WI38 (cell line): Measurements from ENCODE around the gene CCR9.

Experiments used
- H3K4me3 ChIP-seq: 2 replicates; pipeline ENCODE4 v1.5.1; 2011; ENCODE audit warnings: low read depth, mild to moderate bottlenecking, control low read depth, low read length
- TF ChIP-seq, protein P1 (sequence below): IDR thresholded peaks from 2 replicates; pipeline ENCODE4 v1.5.1; 2012; ENCODE audit warnings: low read depth, mild to moderate bottlenecking, control low read depth, low read length

The CCR9 gene

DNA sequence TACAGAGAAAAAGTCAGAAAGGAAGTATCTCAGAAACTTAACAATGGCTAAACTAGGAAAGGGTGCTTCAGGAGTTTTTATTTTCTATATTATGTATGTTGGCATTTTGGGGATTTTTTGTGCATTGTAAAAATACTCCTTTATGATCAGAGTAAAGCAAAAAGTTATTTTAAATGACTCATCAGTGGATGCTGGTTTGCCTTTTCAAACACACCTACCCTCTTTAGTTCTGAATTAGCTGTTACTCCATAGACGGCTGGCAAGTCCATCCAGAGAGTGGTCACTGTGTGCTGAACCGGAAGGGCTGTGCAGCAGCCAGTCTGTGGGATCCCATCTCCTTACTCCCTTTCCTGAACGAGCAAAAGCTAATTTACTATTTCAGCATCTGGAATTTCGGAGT, 942 bp downstream of the CCR9 start:
- TF ChIP-seq, protein P1, sequence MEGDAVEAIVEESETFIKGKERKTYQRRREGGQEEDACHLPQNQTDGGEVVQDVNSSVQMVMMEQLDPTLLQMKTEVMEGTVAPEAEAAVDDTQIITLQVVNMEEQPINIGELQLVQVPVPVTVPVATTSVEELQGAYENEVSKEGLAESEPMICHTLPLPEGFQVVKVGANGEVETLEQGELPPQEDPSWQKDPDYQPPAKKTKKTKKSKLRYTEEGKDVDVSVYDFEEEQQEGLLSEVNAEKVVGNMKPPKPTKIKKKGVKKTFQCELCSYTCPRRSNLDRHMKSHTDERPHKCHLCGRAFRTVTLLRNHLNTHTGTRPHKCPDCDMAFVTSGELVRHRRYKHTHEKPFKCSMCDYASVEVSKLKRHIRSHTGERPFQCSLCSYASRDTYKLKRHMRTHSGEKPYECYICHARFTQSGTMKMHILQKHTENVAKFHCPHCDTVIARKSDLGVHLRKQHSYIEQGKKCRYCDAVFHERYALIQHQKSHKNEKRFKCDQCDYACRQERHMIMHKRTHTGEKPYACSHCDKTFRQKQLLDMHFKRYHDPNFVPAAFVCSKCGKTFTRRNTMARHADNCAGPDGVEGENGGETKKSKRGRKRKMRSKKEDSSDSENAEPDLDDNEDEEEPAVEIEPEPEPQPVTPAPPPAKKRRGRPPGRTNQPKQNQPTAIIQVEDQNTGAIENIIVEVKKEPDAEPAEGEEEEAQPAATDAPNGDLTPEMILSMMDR, result no peak
- H3K4me3 ChIP-seq, result no peak overlapping the region

DNA sequence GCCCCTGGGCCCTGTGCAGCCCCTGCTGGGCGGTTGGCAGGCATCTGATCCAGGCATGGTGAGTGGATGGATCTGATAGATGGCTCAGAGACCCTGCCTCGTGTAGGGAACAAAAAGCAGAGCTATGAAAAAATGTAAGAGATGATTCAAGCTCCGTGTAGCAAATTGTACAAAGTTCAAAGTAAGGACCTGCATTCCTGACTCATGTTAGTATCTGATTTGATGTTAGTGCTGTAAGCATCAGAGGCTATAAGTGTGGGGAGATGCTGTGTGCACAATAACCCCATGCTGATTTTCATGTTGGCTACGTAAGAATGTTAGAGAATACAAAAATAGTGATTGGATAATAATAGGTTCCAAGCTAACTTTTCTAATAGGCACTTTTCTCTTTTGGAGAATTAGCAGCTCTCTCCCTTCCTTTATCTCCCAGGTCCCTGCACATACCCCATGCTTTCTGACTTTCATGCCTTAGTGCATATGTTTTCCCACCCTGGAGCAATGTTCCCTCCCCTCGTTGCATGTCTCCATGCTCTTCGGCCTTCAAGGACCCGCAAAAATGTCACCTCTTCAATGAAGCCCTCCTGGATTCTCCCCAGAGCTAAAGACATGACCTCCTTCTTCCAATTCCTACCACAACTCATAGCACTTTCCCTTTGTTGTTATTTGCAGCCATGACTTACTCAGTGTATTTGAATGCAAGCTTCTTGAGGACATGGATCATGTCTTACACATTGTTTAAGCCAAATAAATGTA, 1.6 kb downstream of the CCR9 start:
- no peak overlapping the region for H3K4me3 ChIP-seq

DNA sequence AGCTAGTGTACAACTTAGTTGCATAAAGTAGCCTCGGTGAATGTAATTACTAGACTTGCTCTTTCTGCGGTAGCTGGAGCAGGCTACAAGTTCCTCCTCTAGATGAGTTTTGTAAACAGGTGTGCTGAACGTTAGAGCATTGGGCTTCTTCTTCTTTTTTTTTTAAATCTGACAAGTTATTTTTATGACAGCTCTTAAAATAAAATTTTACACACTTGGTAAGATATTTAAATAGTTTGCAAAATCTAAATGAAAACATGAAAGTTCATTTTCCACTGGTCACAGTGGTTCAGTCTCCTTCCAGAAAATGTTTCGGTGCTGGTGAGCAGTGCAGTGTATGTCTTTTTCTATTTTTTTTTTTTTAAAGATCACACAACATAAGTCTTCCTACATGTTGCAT, 3.0 kb downstream of the CCR9 start:
- TF ChIP-seq, protein P1, result no peak
- no peak overlapping the region for H3K4me3 ChIP-seq

More for the DNA sequence above, 1.6 kb downstream of the CCR9 start:
- TF ChIP-seq, protein P1, result no peak

DNA sequence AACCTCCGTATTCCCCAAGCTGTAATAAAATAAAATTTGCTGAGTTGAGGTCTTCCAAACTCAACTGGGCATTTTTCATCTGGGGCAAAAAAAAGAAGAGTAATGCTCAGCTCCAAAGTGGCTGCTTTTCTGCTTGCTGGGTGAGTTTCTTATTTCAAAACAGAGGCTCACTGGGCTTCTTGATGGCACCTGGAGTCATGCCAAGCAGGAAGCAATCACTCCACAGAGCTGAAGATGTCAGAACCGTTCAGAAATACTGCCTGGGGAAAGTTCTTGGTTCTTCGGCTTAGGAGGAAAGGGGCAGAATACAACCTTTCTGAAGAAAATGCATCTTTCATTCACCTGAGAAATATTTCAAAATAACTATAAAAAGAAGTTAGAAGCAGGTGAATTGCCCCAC, 4.1 kb downstream of the CCR9 start:
- no peak overlapping the region for H3K4me3 ChIP-seq

GRCh38 chr3:45892161-45892560, 5.8 kb downstream of the CCR9 start:
- TF ChIP-seq, protein P1, result no peak
- H3K4me3 ChIP-seq, result no peak overlapping the region

More for the DNA sequence above, 4.1 kb downstream of the CCR9 start:
- TF ChIP-seq, protein P1, result no peak

GRCh38 chr3:45894015-45894414, 7.7 kb downstream of the CCR9 start:
- no peak overlapping the region for H3K4me3 ChIP-seq
- TF ChIP-seq, protein P1, result no peak

GRCh38 chr3:45895686-45896468, 9.5 kb downstream of the CCR9 start:
- TF ChIP-seq, protein P1, result no peak

More at GRCh38 chr3:45895686-45896468, 9.5 kb downstream of the CCR9 start:
- H3K4me3 ChIP-seq, result no peak overlapping the region
